Osteoblast (primary cell): ENCODE data around the gene MCC. TPM values are rescaled to one million over a fixed set of nuclear protein-coding genes. Genes with fewer than 3 reads are reported as not detected.

ENCODE experiments used
- DNase-seq: peaks from one replicate; pipeline ENCODE4 v3.0.0; 2011; ENCODE audit warnings: low spot score, mixed read lengths; ENCODE audit not compliant: insufficient read length; ENCODE audit errors: missing footprints
- H2AFZ ChIP-seq: 2 replicates; pipeline ENCODE4 v1.6.0; 2011; ENCODE audit warnings: mild to moderate bottlenecking, low read length
- H3K27ac ChIP-seq: 2 replicates; pipeline ENCODE4 v1.5.1; 2011; ENCODE audit warnings: mild to moderate bottlenecking, low read depth, low read length, moderate library complexity
- H3K27me3 ChIP-seq: 2 replicates; pipeline ENCODE4 v1.6.0; 2012; ENCODE audit warnings: mild to moderate bottlenecking, control low read depth, inconsistent platforms, low read length, moderate library complexity; ENCODE audit not compliant: insufficient read depth
- H3K36me3 ChIP-seq: 2 replicates; pipeline ENCODE4 v1.5.1; 2011; ENCODE audit warnings: mild to moderate bottlenecking, low read length, control low read depth, moderate library complexity; ENCODE audit not compliant: insufficient read depth
- H3K4me1 ChIP-seq: 2 replicates; pipeline ENCODE4 v1.5.1; 2011; ENCODE audit warnings: mild to moderate bottlenecking, low read length, control low read depth, moderate library complexity; ENCODE audit not compliant: insufficient read depth
- H3K4me2 ChIP-seq: 2 replicates; pipeline ENCODE4 v1.6.0; 2011; ENCODE audit warnings: mild to moderate bottlenecking, low read length; ENCODE audit not compliant: insufficient read depth
- H3K4me3 ChIP-seq: fragments of 200-600 bp; sonication (generic); 3 replicates; pipeline ENCODE4 v1.5.1; 2012; ENCODE audit warnings: mild to moderate bottlenecking, low read length, inconsistent platforms; ENCODE audit not compliant: insufficient read depth
- H3K79me2 ChIP-seq: 2 replicates; pipeline ENCODE4 v1.6.0; 2012; ENCODE audit warnings: mild to moderate bottlenecking, low read length, control low read depth, inconsistent platforms; ENCODE audit not compliant: insufficient read depth
- H3K9me3 ChIP-seq: 2 replicates; pipeline ENCODE4 v1.5.1; 2011; ENCODE audit warnings: low read depth, low read length, control low read depth
- H4K20me1 ChIP-seq: 2 replicates; pipeline ENCODE4 v1.6.0; 2012; ENCODE audit warnings: mild to moderate bottlenecking, low read length, control low read depth; ENCODE audit not compliant: insufficient read depth
- CTCF ChIP-seq: IDR thresholded peaks from 2 replicates; pipeline ENCODE4 v1.5.1; 2011; ENCODE audit warnings: mild to moderate bottlenecking, low read depth, low read length, moderate library complexity; ENCODE audit errors: extremely low read depth
- total RNA-seq: library from RNA; depleted of rRNA; stranded (reverse); fragments of >200 nt; gene quantifications from 2 replicates; pipeline ENCODE4 v1.2.3, GENCODE V29; 2012

The MCC gene
- total RNA-seq, 1 donor, result 45.6 TPM

GRCh38 chr5:113257545-113257944, 230.7 kb downstream of the MCC start:
- DNase-seq, result no peak
- no peak overlapping the region for H2AFZ ChIP-seq
- no peaks in the 10 kb centered on the region for H4K20me1 ChIP-seq
- no peaks in the 10 kb centered on the region for H3K27me3 ChIP-seq
- no peaks in the 10 kb centered on the region for H3K9me3 ChIP-seq
- no peak overlapping the region for H3K27ac ChIP-seq
- no peak for TF ChIP-seq CTCF
- H3K4me2 ChIP-seq, result no peak overlapping the region
- no peaks in the 10 kb centered on the region for H3K4me1 ChIP-seq
- no peaks in the 10 kb centered on the region for H3K79me2 ChIP-seq
- no peak overlapping the region for H3K4me3 ChIP-seq
- no peaks in the 10 kb centered on the region for H3K36me3 ChIP-seq

GRCh38 chr5:113256671-113257452, 231.4 kb downstream of the MCC start:
- DNase-seq, result no peak
- no peaks in the 10 kb centered on the region for H4K20me1 ChIP-seq
- H2AFZ ChIP-seq, result no peak overlapping the region

GRCh38 chr5:113255579-113256386, 232.5 kb downstream of the MCC start:
- Histone ChIP-seq H2AFZ (no peak overlapping the region), H3K36me3 (no peaks in the 10 kb centered on the region), H4K20me1 (no peaks in the 10 kb centered on the region), H3K4me3 (no peak overlapping the region), H3K27me3 (no peaks in the 10 kb centered on the region), H3K4me2 (no peak overlapping the region), H3K4me1 (peaks cover under 1% of the 10 kb centered on the region), H3K9me3 (no peaks in the 10 kb centered on the region), H3K79me2 (no peaks in the 10 kb centered on the region), H3K27ac (no peak overlapping the region)
- TF ChIP-seq CTCF, result no peak
- DNase-seq, result peak; percentile 19

More at GRCh38 chr5:113256671-113257452, 231.4 kb downstream of the MCC start:
- Histone ChIP-seq H3K27ac (no peak overlapping the region), H3K4me3 (no peak overlapping the region), H3K9me3 (no peaks in the 10 kb centered on the region), H3K27me3 (no peaks in the 10 kb centered on the region), H3K79me2 (no peaks in the 10 kb centered on the region), H3K4me2 (no peak overlapping the region), H3K36me3 (no peaks in the 10 kb centered on the region), H3K4me1 (no peaks in the 10 kb centered on the region)
- TF ChIP-seq CTCF, result no peak

GRCh38 chr5:113255105-113255504, 233.1 kb downstream of the MCC start:
- H2AFZ ChIP-seq, result no peak overlapping the region
- H3K27me3 ChIP-seq, result no peaks in the 10 kb centered on the region
- H3K4me1 ChIP-seq, result peaks cover 7% of the 10 kb centered on the region
- no peak for DNase-seq
- no peak overlapping the region for H3K27ac ChIP-seq
- H3K4me3 ChIP-seq, result no peak overlapping the region
- no peaks in the 10 kb centered on the region for H4K20me1 ChIP-seq
- no peak overlapping the region for H3K4me2 ChIP-seq
- no peaks in the 10 kb centered on the region for H3K79me2 ChIP-seq
- TF ChIP-seq CTCF, result no peak
- H3K9me3 ChIP-seq, result no peaks in the 10 kb centered on the region
- no peaks in the 10 kb centered on the region for H3K36me3 ChIP-seq
